DND-41 (cell line): Measurements from ENCODE around the gene CPZ.

Experiments used
- ATAC-seq: fragments of 200-7000 bp; cut with Tn5 transposase; 3 replicates; pipeline ENCODE4 v1.9.1; 2021; ENCODE audit warnings: low read depth; ENCODE audit not compliant: insufficient read depth
- DNase-seq: peaks from one replicate; pipeline ENCODE4 v3.0.0-alpha.2; 2020
- H2AFZ ChIP-seq: 2 replicates; pipeline ENCODE4 v1.6.0; 2012; ENCODE audit warnings: low read depth, low read length
- H3K27ac ChIP-seq: 2 replicates; pipeline ENCODE4 v1.5.1; 2012; ENCODE audit warnings: low read length, inconsistent platforms
- H3K27me3 ChIP-seq: fragments of 200-600 bp; sonication (generic); 2 replicates; pipeline ENCODE4 v1.6.0; 2012; ENCODE audit warnings: low read length, mild to moderate bottlenecking, inconsistent platforms; ENCODE audit not compliant: insufficient read depth, poor library complexity
- H3K36me3 ChIP-seq: 2 replicates; pipeline ENCODE4 v1.5.1; 2012; ENCODE audit warnings: low read length, inconsistent platforms; ENCODE audit not compliant: insufficient read depth
- H3K4me1 ChIP-seq: 2 replicates; pipeline ENCODE4 v1.5.1; 2012; ENCODE audit warnings: mild to moderate bottlenecking, low read length; ENCODE audit not compliant: insufficient read depth
- H3K4me2 ChIP-seq: 2 replicates; pipeline ENCODE4 v1.6.0; 2012; ENCODE audit warnings: mild to moderate bottlenecking, moderate library complexity, low read length, inconsistent platforms; ENCODE audit not compliant: insufficient read depth
- H3K4me3 ChIP-seq, 2 experiments: fragments of 200-600 bp in 1 of 2; shearing (Covaris generic) in 1 of 2; 2 replicates each; pipeline ENCODE4 v1.5.1; 2012 to 2016; ENCODE audit warnings: inconsistent platforms in 2 of 2, low read length in 2 of 2, mild to moderate bottlenecking in 2 of 2, low read depth in 1 of 2, moderate library complexity in 1 of 2
- H3K79me2 ChIP-seq: 2 replicates; pipeline ENCODE4 v1.6.0; 2012; ENCODE audit warnings: low read length, inconsistent platforms; ENCODE audit not compliant: insufficient read depth
- H3K9ac ChIP-seq: 2 replicates; pipeline ENCODE4 v1.6.0; 2012; ENCODE audit warnings: low read depth, mild to moderate bottlenecking, inconsistent platforms, low read length, moderate library complexity
- H3K9me3 ChIP-seq: 2 replicates; pipeline ENCODE4 v1.5.1; 2012; ENCODE audit warnings: low read length, moderate library complexity, mild to moderate bottlenecking, inconsistent platforms; ENCODE audit not compliant: insufficient read depth, severe bottlenecking
- H4K20me1 ChIP-seq: 2 replicates; pipeline ENCODE4 v1.6.0; 2012; ENCODE audit warnings: low read length; ENCODE audit not compliant: insufficient read depth
- EZH2 ChIP-seq: IDR thresholded peaks from 3 replicates; pipeline ENCODE4 v1.6.1; 2012; ENCODE audit warnings: borderline replicate concordance, low read depth, mild to moderate bottlenecking, moderate library complexity, low read length, inconsistent platforms; ENCODE audit not compliant: severe bottlenecking
- TF ChIP-seq, protein P1 (sequence below): IDR thresholded peaks from 2 replicates; pipeline ENCODE4 v1.5.1; 2012; ENCODE audit warnings: borderline replicate concordance, low read length, moderate library complexity, mild to moderate bottlenecking; ENCODE audit not compliant: poor library complexity, severe bottlenecking; ENCODE audit errors: extremely low read depth

Gene CPZ

DNA sequence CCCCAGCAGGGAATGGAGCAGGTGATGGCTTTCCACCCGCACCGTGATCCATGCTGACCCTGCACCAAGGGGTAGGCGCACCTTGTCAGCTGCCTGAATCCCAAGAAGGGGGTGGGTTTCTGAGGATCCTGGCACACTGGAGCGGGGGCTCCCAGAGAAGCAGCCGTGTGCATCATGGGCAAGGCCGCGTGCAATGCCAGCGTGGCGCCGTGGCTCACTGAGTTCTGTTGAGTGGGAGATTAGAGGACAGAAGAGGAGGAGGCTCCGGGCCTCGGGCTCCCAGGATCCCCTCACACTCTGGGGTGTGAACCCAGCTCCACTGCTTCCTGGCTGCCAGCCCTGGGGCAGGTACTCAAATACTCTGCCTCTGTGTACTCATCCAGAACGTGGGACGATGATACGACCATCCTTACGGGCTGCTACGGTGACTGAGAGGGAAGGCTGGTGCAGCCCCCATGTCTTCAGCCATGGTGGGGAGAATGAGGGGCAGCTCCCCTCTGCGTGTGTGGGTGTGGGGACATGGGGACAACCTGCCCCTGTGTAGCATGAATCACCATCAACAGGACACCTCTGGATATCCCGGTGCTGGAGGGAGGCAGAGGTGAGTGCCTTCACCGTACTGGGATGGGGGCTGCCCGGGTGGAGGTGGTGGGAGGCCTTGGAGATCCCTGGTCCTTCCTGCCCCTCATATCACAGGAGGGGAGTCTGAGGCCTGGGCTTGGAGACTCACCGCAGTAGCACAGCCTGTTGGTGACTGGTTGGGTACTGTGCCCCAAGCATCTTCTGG, 52.6 kb downstream of the CPZ start:
- DNase-seq, result no peak
- Histone ChIP-seq H3K27me3 (no peaks in the 10 kb centered on the region), H3K36me3 (no peaks in the 10 kb centered on the region), H3K9me3 (no peaks in the 10 kb centered on the region), H3K4me2 (no peak overlapping the region), H3K4me3 (no peak overlapping the region), H2AFZ (no peak overlapping the region), H3K4me1 (no peaks in the 10 kb centered on the region), H3K27ac (no peak overlapping the region), H3K79me2 (no peaks in the 10 kb centered on the region), H4K20me1 (no peaks in the 10 kb centered on the region; the same call in 1 of the 2 replicates), H3K9ac (no peak overlapping the region)
- TF ChIP-seq, protein P1, sequence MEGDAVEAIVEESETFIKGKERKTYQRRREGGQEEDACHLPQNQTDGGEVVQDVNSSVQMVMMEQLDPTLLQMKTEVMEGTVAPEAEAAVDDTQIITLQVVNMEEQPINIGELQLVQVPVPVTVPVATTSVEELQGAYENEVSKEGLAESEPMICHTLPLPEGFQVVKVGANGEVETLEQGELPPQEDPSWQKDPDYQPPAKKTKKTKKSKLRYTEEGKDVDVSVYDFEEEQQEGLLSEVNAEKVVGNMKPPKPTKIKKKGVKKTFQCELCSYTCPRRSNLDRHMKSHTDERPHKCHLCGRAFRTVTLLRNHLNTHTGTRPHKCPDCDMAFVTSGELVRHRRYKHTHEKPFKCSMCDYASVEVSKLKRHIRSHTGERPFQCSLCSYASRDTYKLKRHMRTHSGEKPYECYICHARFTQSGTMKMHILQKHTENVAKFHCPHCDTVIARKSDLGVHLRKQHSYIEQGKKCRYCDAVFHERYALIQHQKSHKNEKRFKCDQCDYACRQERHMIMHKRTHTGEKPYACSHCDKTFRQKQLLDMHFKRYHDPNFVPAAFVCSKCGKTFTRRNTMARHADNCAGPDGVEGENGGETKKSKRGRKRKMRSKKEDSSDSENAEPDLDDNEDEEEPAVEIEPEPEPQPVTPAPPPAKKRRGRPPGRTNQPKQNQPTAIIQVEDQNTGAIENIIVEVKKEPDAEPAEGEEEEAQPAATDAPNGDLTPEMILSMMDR, result no peak
- TF ChIP-seq EZH2, result no peak
- ATAC-seq, result no peak

GRCh38 chr4:8645753-8646124, 53.2 kb downstream of the CPZ start:
- H3K27me3 ChIP-seq, result peaks cover 2% of the 10 kb centered on the region
- TF ChIP-seq, protein P1, result no peak
- no peak for TF ChIP-seq EZH2
- H4K20me1 ChIP-seq, result no peaks in the 10 kb centered on the region; the same call in 1 of the 2 replicates
- H3K9me3 ChIP-seq, result no peaks in the 10 kb centered on the region
- H3K79me2 ChIP-seq, result no peaks in the 10 kb centered on the region
- H2AFZ ChIP-seq, result no peak overlapping the region
- no peak overlapping the region for H3K9ac ChIP-seq
- no peaks in the 10 kb centered on the region for H3K36me3 ChIP-seq
- H3K4me1 ChIP-seq, result no peaks in the 10 kb centered on the region
- H3K27ac ChIP-seq, result no peak overlapping the region
- DNase-seq (no peak), ATAC-seq (no peak)
- H3K4me3 ChIP-seq, result no peak overlapping the region
- no peak overlapping the region for H3K4me2 ChIP-seq

GRCh38 chr4:8646296-8647093, 53.9 kb downstream of the CPZ start:
- Histone ChIP-seq H3K4me3 (no peak overlapping the region), H3K27me3 (peaks cover 3% of the 10 kb centered on the region), H2AFZ (no peak overlapping the region), H3K4me2 (no peak overlapping the region), H3K79me2 (no peaks in the 10 kb centered on the region), H3K27ac (no peak overlapping the region), H3K36me3 (no peaks in the 10 kb centered on the region), H3K4me1 (no peaks in the 10 kb centered on the region), H3K9ac (no peak overlapping the region), H3K9me3 (no peaks in the 10 kb centered on the region), H4K20me1 (no peaks in the 10 kb centered on the region; the same call in 1 of the 2 replicates)
- ATAC-seq, result no peak
- TF ChIP-seq, protein P1, result no peak
- TF ChIP-seq EZH2, result no peak
- no peak for DNase-seq
